GM21619 (cell line): Measurements from ENCODE around the gene WDR93.

Experiments used
- ATAC-seq: cut with Tn5 transposase; IDR thresholded peaks from one replicate; pipeline ENCODE4 v1.9.1; 2021; ENCODE audit not compliant: unreplicated experiment

The WDR93 gene

GRCh38 chr15:89747708-89748682, 57.4 kb downstream of the WDR93 start:
- no peak for ATAC-seq

GRCh38 chr15:89749054-89749453, 58.4 kb downstream of the WDR93 start:
- ATAC-seq = no peak

- ATAC-seq = no peak
These were observed 58.9 kb downstream of the WDR93 start for GRCh38 chr15:89749526-89749925.

GRCh38 chr15:89749951-89750559, 59.4 kb downstream of the WDR93 start:
- ATAC-seq = peak; percentile 7

GRCh38 chr15:89750560-89751542, 60.2 kb downstream of the WDR93 start, which contains the start of gene MESP1:
Gene MESP1 (minus strand): TSS chr15:89751249. CDS start chr15:89751231, 18 bp downstream.
- ATAC-seq = peak; percentile 93

- ATAC-seq = no peak
These were observed 61.1 kb downstream of the WDR93 start for GRCh38 chr15:89751748-89752147.

GRCh38 chr15:89753855-89754254, 63.2 kb downstream of the WDR93 start:
- no peak for ATAC-seq

- no peak for ATAC-seq
These were observed 63.9 kb downstream of the WDR93 start for GRCh38 chr15:89754361-89755154.

- ATAC-seq = no peak
These were observed 65.1 kb downstream of the WDR93 start for GRCh38 chr15:89755701-89756100.

GRCh38 chr15:89756897-89757296, 66.3 kb downstream of the WDR93 start:
- ATAC-seq = no peak

- ATAC-seq = no peak
These were observed 67.7 kb downstream of the WDR93 start for GRCh38 chr15:89758283-89758682.

- no peak for ATAC-seq
These were observed 68.4 kb downstream of the WDR93 start for GRCh38 chr15:89758981-89759380.

- no peak for ATAC-seq
These were observed 69.2 kb downstream of the WDR93 start for GRCh38 chr15:89759835-89760234.

- no peak for ATAC-seq
These were observed 69.8 kb downstream of the WDR93 start for GRCh38 chr15:89760303-89761008.

GRCh38 chr15:89761009-89761831, 70.6 kb downstream of the WDR93 start:
- peak; percentile 50 for ATAC-seq

- ATAC-seq = no peak
These were observed 71.3 kb downstream of the WDR93 start for GRCh38 chr15:89761929-89762328.

GRCh38 chr15:89765694-89766093, 75.1 kb downstream of the WDR93 start:
- no peak for ATAC-seq
